K562 (cell line): ENCODE measurements around the gene EMC1. TPM values are rescaled to one million over a fixed set of nuclear protein-coding genes. Genes with fewer than 3 reads are reported as not detected.

Experiments used
- BRF1 ChIP-seq: IDR thresholded peaks from 3 replicates; pipeline ENCODE4 v1.6.1; 2011; ENCODE audit warnings: borderline replicate concordance, mild to moderate bottlenecking; ENCODE audit not compliant: insufficient read length; ENCODE audit errors: extremely low read depth
- CBFA2T2 ChIP-seq: fragments of 450-650 bp; conservative IDR thresholded peaks from 2 replicates; pipeline ENCODE4 v1.6.1; 2017; ENCODE audit warnings: mild to moderate bottlenecking
- CBFB ChIP-seq: sonication (generic); formaldehyde crosslinking; IDR thresholded peaks from 2 replicates; pipeline ENCODE4 v1.4.0; 2020; ENCODE audit warnings: mild to moderate bottlenecking, missing genetic modification reagents
- CREM ChIP-seq: IDR thresholded peaks from 2 replicates; pipeline ENCODE4 v1.6.1; 2014; ENCODE audit warnings: antibody characterized with exemption, low read depth
- HOXB6 ChIP-seq: fragments of 250-450 bp; sonication (Bioruptor Pico); IDR thresholded peaks from 2 replicates; pipeline ENCODE4 v1.5.1; 2022; ENCODE audit warnings: mild to moderate bottlenecking, borderline replicate concordance
- KDM4B ChIP-seq, 2 experiments: fragments of 450-650 bp in 1 of 2; sonication (generic) in 1 of 2; IDR thresholded peaks; 2 replicates each; pipeline ENCODE4 v1.6.1; 2016 to 2017; ENCODE audit warnings: borderline replicate concordance in 2 of 2, antibody characterized with exemption in 1 of 2, low read depth in 1 of 2, mild to moderate bottlenecking in 1 of 2
- MAFG ChIP-seq: fragments of 450-650 bp; conservative IDR thresholded peaks from 2 replicates; pipeline ENCODE4 v1.6.1; 2016; ENCODE audit warnings: missing genetic modification characterization, missing compliant biosample characterization
- MED1 ChIP-seq: sonication (generic); formaldehyde crosslinking; IDR thresholded peaks from 2 replicates; pipeline ENCODE4 v1.8.1; 2023; ENCODE audit warnings: missing genetic modification reagents, borderline replicate concordance
- MEF2A ChIP-seq: IDR thresholded peaks from 2 replicates; pipeline ENCODE4 v1.6.1; 2011; ENCODE audit warnings: low read depth, mild to moderate bottlenecking, low read length, moderate library complexity; ENCODE audit not compliant: control insufficient read depth
- MIER1 ChIP-seq: fragments of 450-650 bp; IDR thresholded peaks from 2 replicates; pipeline ENCODE4 v1.6.1; 2016; ENCODE audit warnings: antibody characterized with exemption, mild to moderate bottlenecking, low read depth
- PRMT5 ChIP-seq: sonication (generic); formaldehyde crosslinking; IDR thresholded peaks from 2 replicates; pipeline ENCODE4 v1.5.0; 2020; ENCODE audit warnings: missing genetic modification reagents
- RBBP5 ChIP-seq: fragments of 200-600 bp; sonication (generic); IDR thresholded peaks from 2 replicates; pipeline ENCODE4 v1.6.1; 2012; ENCODE audit warnings: borderline replicate concordance, mild to moderate bottlenecking, low read length, control low read depth, inconsistent platforms; ENCODE audit not compliant: insufficient read depth, poor library complexity, severe bottlenecking
- RBM39 ChIP-seq: fragments of 200-400 bp; formaldehyde crosslinking; optimal IDR thresholded peaks from 2 replicates; pipeline ENCODE3; 2018; ENCODE audit warnings: low read depth, low read length
- SIRT6 ChIP-seq: IDR thresholded peaks from one replicate; pipeline ENCODE4 v1.6.1; 2012; ENCODE audit warnings: low read depth, mild to moderate bottlenecking, control low read depth, inconsistent platforms, low read length, moderate library complexity
- SNIP1 ChIP-seq: fragments of 450-650 bp; IDR thresholded peaks from 2 replicates; pipeline ENCODE4 v1.7.1; 2017; ENCODE audit warnings: low read depth, mild to moderate bottlenecking
- TCFL5 ChIP-seq: fragments of 250-450 bp; sonication (Bioruptor Pico); conservative IDR thresholded peaks from 2 replicates; pipeline ENCODE4 v1.6.1; 2021; ENCODE audit warnings: mild to moderate bottlenecking, moderate library complexity, matching md5 sums
- ZNF224 ChIP-seq: sonication (generic); formaldehyde crosslinking; IDR thresholded peaks from 2 replicates; pipeline ENCODE4 v1.8.0; 2022; ENCODE audit warnings: mild to moderate bottlenecking, missing genetic modification reagents
- ZNF551 ChIP-seq: fragments of 250-450 bp; sonication (Bioruptor Pico); IDR thresholded peaks from 2 replicates; pipeline ENCODE4 v1.5.0; 2021; ENCODE audit warnings: mild to moderate bottlenecking, moderate library complexity
- polyA plus RNA-seq, 8 experiments: library from polyadenylated mRNA; depleted of rRNA in 4 of 8; stranded (reverse) in 5 of 8; unstranded in 3 of 8; fragments of >200 nt; fragmentation: Nextera tagmentation in 2 of 8; fragmentation: Illumina TruSeq in 1 of 8; extraction: Ambion mirVana in 2 of 8; extraction: Trizol in 1 of 8; gene quantifications; 2 replicates each; pipeline versions ENCODE4 v1.2.1 to v1.2.3, GENCODE V29; 2011 to 2014; ENCODE audit warnings: inconsistent platforms in 1 of 8, missing spikeins in 1 of 8
- total RNA-seq, 7 experiments: library from RNA; depleted of rRNA in 6 of 7; stranded (reverse); fragments of >200 nt in 6 of 7; fragmentation: Illumina TruSeq in 2 of 7; extraction: Trizol in 2 of 7; gene quantifications; 2 replicates each; pipeline versions ENCODE4 v1.2.1 to v1.2.3, GENCODE V29; 2011 to 2021; ENCODE audit warnings: low replicate concordance in 1 of 7
- TF ChIP-seq, protein P1 (sequence below): sonication (generic); formaldehyde crosslinking; IDR thresholded peaks from 2 replicates; pipeline ENCODE4 v1.8.1; 2023; ENCODE audit warnings: mild to moderate bottlenecking, missing genetic modification reagents, moderate library complexity
- TF ChIP-seq, protein P2 (sequence below): IDR thresholded peaks from 2 replicates; pipeline ENCODE4 v1.6.1; 2014; ENCODE audit warnings: antibody characterized with exemption
- TF ChIP-seq, protein P3 (sequence below): fragments of 450-650 bp; IDR thresholded peaks from 2 replicates; pipeline ENCODE4 v1.6.1; 2018; ENCODE audit not compliant: partially characterized antibody
- TF ChIP-seq, protein P4 (sequence below): fragments of 250-450 bp; sonication (Bioruptor Pico); IDR thresholded peaks from 2 replicates; pipeline ENCODE4 v1.8.0; 2022; ENCODE audit warnings: moderate library complexity, mild to moderate bottlenecking, inconsistent platforms

The EMC1 gene
- total and polyA plus RNA-seq, 9 of the 15 experiments (the other 6 are each of a cell fraction or from before 2014, with no cell fraction given): 17.8 to 88.2 (median 37.4) TPM

DNA sequence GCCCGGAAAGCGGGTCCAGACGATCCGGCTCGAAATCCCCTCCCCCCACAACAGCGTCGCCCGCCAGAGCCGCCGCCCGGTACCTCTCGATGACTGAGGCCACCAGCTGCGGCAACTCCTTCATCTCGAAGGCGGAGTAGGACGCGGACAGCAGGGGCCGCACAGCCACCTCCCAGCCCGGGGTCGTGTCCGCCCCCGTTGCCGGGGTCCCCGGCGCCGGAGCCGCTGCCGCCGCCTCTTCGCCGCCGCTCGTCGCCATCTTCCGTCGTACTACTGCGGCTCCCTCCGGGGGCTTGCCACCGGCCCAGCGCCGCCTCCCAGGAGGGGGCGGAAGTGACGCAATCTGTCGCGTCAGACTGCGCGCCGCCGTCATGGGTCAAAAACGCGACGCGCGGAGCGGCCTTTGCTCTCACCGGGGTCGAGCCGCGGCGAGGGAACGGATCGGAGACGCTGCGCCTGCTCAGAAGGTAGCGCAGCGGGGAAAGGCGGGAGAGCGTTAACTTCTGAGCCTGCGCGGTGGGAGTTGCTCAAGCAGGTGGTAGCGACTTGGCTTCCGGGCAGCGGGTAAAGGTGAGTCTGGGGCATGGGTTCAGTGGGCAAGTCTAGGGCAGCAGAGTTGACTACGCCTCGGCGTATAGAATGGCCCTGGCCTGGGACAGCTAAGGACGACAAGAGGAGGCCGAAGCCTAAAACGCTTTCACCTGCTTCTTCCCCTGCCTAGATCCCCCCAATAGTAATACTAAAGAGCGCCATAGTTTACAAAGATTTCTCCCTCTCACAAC lies 41.1 kb downstream of the EMC1 start, which contains the start of gene UBR4 (continued):
- TF ChIP-seq RBM39 (peak; percentile 67), CBFA2T2 (no peak), TCFL5 (no peak), MIER1 (no peak), MED1 (CRISPR knock-in tag) (no peak), HOXB6 (CRISPR knock-in tag) (no peak), BRF1 (no peak), ZNF224 (CRISPR knock-in tag) (no peak; the same call in 1 of the 2 replicates), RBBP5 (peak; percentile 99), SNIP1 (no peak), MEF2A (no peak; the same call in 1 of the 2 replicates), ZNF551 (CRISPR knock-in tag) (no peak), KDM4B (IDR thresholded peaks at IDR 0.05; ENCODE audit: borderline replicate concordance in 2 of 2, low read depth in 1 of 2) (peak in 1 of 2 experiments; percentile 69; a peak in 1 of 4 replicates), PRMT5 (CRISPR knock-in tag) (no peak), MAFG (tag) (no peak), SIRT6 (no peak), CBFB (no peak), CREM (peak; percentile 100)
- TF ChIP-seq, protein P1, sequence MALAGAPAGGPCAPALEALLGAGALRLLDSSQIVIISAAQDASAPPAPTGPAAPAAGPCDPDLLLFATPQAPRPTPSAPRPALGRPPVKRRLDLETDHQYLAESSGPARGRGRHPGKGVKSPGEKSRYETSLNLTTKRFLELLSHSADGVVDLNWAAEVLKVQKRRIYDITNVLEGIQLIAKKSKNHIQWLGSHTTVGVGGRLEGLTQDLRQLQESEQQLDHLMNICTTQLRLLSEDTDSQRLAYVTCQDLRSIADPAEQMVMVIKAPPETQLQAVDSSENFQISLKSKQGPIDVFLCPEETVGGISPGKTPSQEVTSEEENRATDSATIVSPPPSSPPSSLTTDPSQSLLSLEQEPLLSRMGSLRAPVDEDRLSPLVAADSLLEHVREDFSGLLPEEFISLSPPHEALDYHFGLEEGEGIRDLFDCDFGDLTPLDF (CRISPR knock-in tag): peak; percentile 85
- TF ChIP-seq, protein P2, sequence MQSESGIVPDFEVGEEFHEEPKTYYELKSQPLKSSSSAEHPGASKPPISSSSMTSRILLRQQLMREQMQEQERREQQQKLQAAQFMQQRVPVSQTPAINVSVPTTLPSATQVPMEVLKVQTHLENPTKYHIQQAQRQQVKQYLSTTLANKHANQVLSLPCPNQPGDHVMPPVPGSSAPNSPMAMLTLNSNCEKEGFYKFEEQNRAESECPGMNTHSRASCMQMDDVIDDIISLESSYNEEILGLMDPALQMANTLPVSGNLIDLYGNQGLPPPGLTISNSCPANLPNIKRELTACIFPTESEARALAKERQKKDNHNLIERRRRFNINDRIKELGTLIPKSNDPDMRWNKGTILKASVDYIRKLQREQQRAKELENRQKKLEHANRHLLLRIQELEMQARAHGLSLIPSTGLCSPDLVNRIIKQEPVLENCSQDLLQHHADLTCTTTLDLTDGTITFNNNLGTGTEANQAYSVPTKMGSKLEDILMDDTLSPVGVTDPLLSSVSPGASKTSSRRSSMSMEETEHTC: peak; percentile 17; the same call in 1 of the 2 replicates
- TF ChIP-seq, protein P3, sequence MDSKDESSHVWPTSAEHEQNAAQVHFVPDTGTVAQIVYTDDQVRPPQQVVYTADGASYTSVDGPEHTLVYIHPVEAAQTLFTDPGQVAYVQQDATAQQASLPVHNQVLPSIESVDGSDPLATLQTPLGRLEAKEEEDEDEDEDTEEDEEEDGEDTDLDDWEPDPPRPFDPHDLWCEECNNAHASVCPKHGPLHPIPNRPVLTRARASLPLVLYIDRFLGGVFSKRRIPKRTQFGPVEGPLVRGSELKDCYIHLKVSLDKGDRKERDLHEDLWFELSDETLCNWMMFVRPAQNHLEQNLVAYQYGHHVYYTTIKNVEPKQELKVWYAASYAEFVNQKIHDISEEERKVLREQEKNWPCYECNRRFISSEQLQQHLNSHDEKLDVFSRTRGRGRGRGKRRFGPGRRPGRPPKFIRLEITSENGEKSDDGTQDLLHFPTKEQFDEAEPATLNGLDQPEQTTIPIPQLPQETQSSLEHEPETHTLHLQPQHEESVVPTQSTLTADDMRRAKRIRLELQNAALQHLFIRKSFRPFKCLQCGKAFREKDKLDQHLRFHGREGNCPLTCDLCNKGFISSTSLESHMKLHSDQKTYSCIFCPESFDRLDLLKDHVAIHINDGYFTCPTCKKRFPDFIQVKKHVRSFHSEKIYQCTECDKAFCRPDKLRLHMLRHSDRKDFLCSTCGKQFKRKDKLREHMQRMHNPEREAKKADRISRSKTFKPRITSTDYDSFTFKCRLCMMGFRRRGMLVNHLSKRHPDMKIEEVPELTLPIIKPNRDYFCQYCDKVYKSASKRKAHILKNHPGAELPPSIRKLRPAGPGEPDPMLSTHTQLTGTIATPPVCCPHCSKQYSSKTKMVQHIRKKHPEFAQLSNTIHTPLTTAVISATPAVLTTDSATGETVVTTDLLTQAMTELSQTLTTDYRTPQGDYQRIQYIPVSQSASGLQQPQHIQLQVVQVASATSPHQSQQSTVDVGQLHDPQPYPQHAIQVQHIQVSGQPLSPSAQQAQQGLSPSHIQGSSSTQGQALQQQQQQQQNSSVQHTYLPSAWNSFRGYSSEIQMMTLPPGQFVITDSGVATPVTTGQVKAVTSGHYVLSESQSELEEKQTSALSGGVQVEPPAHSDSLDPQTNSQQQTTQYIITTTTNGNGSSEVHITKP: no peak
- TF ChIP-seq, protein P4, sequence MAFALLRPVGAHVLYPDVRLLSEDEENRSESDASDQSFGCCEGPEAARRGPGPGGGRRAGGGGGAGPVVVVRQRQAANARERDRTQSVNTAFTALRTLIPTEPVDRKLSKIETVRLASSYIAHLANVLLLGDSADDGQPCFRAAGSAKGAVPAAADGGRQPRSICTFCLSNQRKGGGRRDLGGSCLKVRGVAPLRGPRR (CRISPR knock-in tag): no peak
